Pericardium fibroblast (primary cell): ENCODE measurements around the gene SPINK5. TPM values are rescaled to one million over a fixed set of nuclear protein-coding genes. Genes with fewer than 3 reads are reported as not detected.

Experiments used
- total RNA-seq: library from RNA; depleted of rRNA; stranded (reverse); fragments of >200 nt; gene quantifications from 2 replicates; pipeline ENCODE4 v1.2.3, GENCODE V29; 2015

SPINK5 gene
- total RNA-seq = not detected in 2 replicates

GRCh38 chr5:148063861-148064260 is at the start of gene SPINK5:
Gene SPINK5 (plus strand): TSS chr5:148063980. CDS start chr5:148064045, 65 bp downstream.

GRCh38 chr5:148168246-148168645 is 104.5 kb downstream of the SPINK5 start, which contains the start of gene SPINK14:
Gene SPINK14 (plus strand): TSS chr5:148168546. CDS start chr5:148169733, 1,187 bp downstream.

Other genes with a start within 250 kb of the SPINK5 start
- not detected in 2 replicates for gene SPINK1, start 232.3 kb upstream of the SPINK5 start, total RNA-seq
- gene SCGB3A2, start 185.3 kb upstream of the SPINK5 start, total RNA-seq = not detected in 2 replicates
- not detected in 2 replicates for gene C5orf46, start 157.4 kb upstream of the SPINK5 start, total RNA-seq
- not detected in 2 replicates for gene SPINK14, start 104.6 kb downstream of the SPINK5 start, total RNA-seq
- not detected in 2 replicates for gene SPINK6, start 139.1 kb downstream of the SPINK5 start, total RNA-seq
- gene MARCOL, start 174.5 kb downstream of the SPINK5 start, total RNA-seq = not detected in 2 replicates
- gene SPINK13, start 204.8 kb downstream of the SPINK5 start, total RNA-seq = not detected in 2 replicates
- not detected in 2 replicates for gene SPINK7, start 248.4 kb downstream of the SPINK5 start, total RNA-seq